H9 (cell line): Measurements from ENCODE around the gene INTS6. TPM values are rescaled to one million over a fixed set of nuclear protein-coding genes. Genes with fewer than 3 reads are reported as not detected.

Experiments used
- DNase-seq: peaks from one replicate; pipeline ENCODE4 v3.0.0-alpha.2; 2017
- H2AFZ ChIP-seq: one replicate; pipeline ENCODE4 v1.6.1; 2013; ENCODE audit warnings: mild to moderate bottlenecking, low read length, control low read depth, moderate library complexity
- H2AK5ac ChIP-seq: 2 replicates; pipeline ENCODE4 v1.6.1; 2013; ENCODE audit warnings: low read length, control low read depth, mixed read lengths; ENCODE audit not compliant: insufficient read length
- H2BK120ac ChIP-seq: one replicate; pipeline ENCODE4 v1.6.1; 2013; ENCODE audit warnings: low read depth, mild to moderate bottlenecking, low read length, control low read depth, inconsistent platforms; ENCODE audit not compliant: poor library complexity, severe bottlenecking
- H2BK12ac ChIP-seq: 2 replicates; pipeline ENCODE4 v1.6.1; 2013; ENCODE audit warnings: low read length, control low read depth, mixed read lengths, low read depth; ENCODE audit not compliant: insufficient read length
- H2BK15ac ChIP-seq: 2 replicates; pipeline ENCODE4 v1.6.1; 2013; ENCODE audit warnings: low read depth, low read length, control low read depth
- H2BK20ac ChIP-seq: one replicate; pipeline ENCODE4 v1.6.1; 2013; ENCODE audit warnings: low read depth, mild to moderate bottlenecking, low read length, control low read depth, inconsistent platforms; ENCODE audit not compliant: poor library complexity, severe bottlenecking
- H2BK5ac ChIP-seq: 2 replicates; pipeline ENCODE4 v1.6.1; 2013; ENCODE audit warnings: low read length, control low read depth, mixed read lengths; ENCODE audit not compliant: insufficient read length
- H3K14ac ChIP-seq: 2 replicates; pipeline ENCODE4 v1.6.1; 2013; ENCODE audit warnings: low read length, control low read depth; ENCODE audit not compliant: insufficient read depth
- H3K18ac ChIP-seq: 2 replicates; pipeline ENCODE4 v1.6.1; 2013; ENCODE audit warnings: low read depth, mild to moderate bottlenecking, mixed read lengths, low read length, control low read depth; ENCODE audit not compliant: insufficient read length
- H3K23ac ChIP-seq: 2 replicates; pipeline ENCODE4 v1.6.1; 2013; ENCODE audit warnings: low read length, control low read depth, mixed read lengths, low read depth; ENCODE audit not compliant: insufficient read length
- H3K23me2 ChIP-seq: 2 replicates; pipeline ENCODE4 v1.6.1; 2013; ENCODE audit warnings: low read depth, mild to moderate bottlenecking, mixed read lengths, low read length, control low read depth; ENCODE audit not compliant: insufficient read length, poor library complexity, severe bottlenecking
- H3K27ac ChIP-seq: 2 replicates; pipeline ENCODE4 v1.5.1; 2013; ENCODE audit warnings: low read length, control low read depth, mixed read lengths, low read depth; ENCODE audit not compliant: insufficient read length
- H3K27me3 ChIP-seq: 2 replicates; pipeline ENCODE4 v1.6.1; 2013; ENCODE audit warnings: low read length, control low read depth, inconsistent platforms; ENCODE audit not compliant: insufficient read depth
- H3K4ac ChIP-seq: 2 replicates; pipeline ENCODE4 v1.6.1; 2013; ENCODE audit warnings: low read depth, mild to moderate bottlenecking, control low read depth, inconsistent platforms, low read length, moderate library complexity
- H3K4me1 ChIP-seq: 2 replicates; pipeline ENCODE4 v1.6.1; 2013; ENCODE audit warnings: low read length, control low read depth, inconsistent platforms; ENCODE audit not compliant: insufficient read depth
- H3K4me2 ChIP-seq: 2 replicates; pipeline ENCODE4 v1.6.1; 2013; ENCODE audit warnings: low read length, control low read depth, mixed read lengths; ENCODE audit not compliant: insufficient read length, insufficient read depth
- H3K56ac ChIP-seq: 2 replicates; pipeline ENCODE4 v1.6.1; 2013; ENCODE audit warnings: low read depth, mild to moderate bottlenecking, mixed read lengths, low read length, control low read depth; ENCODE audit not compliant: insufficient read length
- H3K79me1 ChIP-seq: 2 replicates; pipeline ENCODE4 v1.6.1; 2013; ENCODE audit warnings: low read depth, mild to moderate bottlenecking, moderate library complexity, low read length, control low read depth, inconsistent platforms; ENCODE audit not compliant: insufficient read depth, poor library complexity, severe bottlenecking
- H3K79me2 ChIP-seq: 2 replicates; pipeline ENCODE4 v1.6.1; 2013; ENCODE audit warnings: low read length, control low read depth, inconsistent platforms; ENCODE audit not compliant: insufficient read depth
- H3K9ac ChIP-seq: 2 replicates; pipeline ENCODE4 v1.6.1; 2013; ENCODE audit warnings: low read length, control low read depth, mixed read lengths; ENCODE audit not compliant: insufficient read length; ENCODE audit errors: extremely low read depth
- H3K9me3 ChIP-seq: one replicate; pipeline ENCODE4 v1.6.1; 2013; ENCODE audit warnings: low read depth, low read length, inconsistent platforms; ENCODE audit not compliant: control insufficient read depth
- H3T11ph ChIP-seq: one replicate; pipeline ENCODE4 v1.6.1; 2013; ENCODE audit warnings: mild to moderate bottlenecking, low read length, control low read depth, inconsistent platforms
- H4K20me1 ChIP-seq: one replicate; pipeline ENCODE4 v1.6.1; 2013; ENCODE audit not compliant: control insufficient read depth, insufficient read length, insufficient read depth
- H4K5ac ChIP-seq: 2 replicates; pipeline ENCODE4 v1.6.1; 2013; ENCODE audit warnings: low read depth, mild to moderate bottlenecking, mixed read lengths, low read length, control low read depth; ENCODE audit not compliant: insufficient read length
- H4K8ac ChIP-seq: replicated peaks from 2 replicates; pipeline ENCODE4 v1.6.1; 2013; ENCODE audit warnings: low read length, control low read depth, mixed read lengths, low read depth; ENCODE audit not compliant: insufficient read length
- H4K91ac ChIP-seq: 2 replicates; pipeline ENCODE4 v1.6.1; 2013; ENCODE audit warnings: low read depth, mild to moderate bottlenecking, moderate library complexity, mixed read lengths, low read length, control low read depth; ENCODE audit not compliant: insufficient read length
- H3K27ac Mint-ChIP-seq, 3 experiments: 2 replicates in 2 of 3; 3 replicates in 1 of 3; pipeline ENCODE4 v1.8.0; 2020 to 2021; ENCODE audit warnings: mixed read lengths in 3 of 3, mild to moderate bottlenecking in 1 of 3, moderate library complexity in 1 of 3
- H3K27me3 Mint-ChIP-seq: 2 replicates; pipeline ENCODE4 v1.8.0; 2021; ENCODE audit warnings: low read depth, mild to moderate bottlenecking, moderate library complexity, mixed read lengths
- H3K36me3 Mint-ChIP-seq, 3 experiments: 2 replicates in 2 of 3; 3 replicates in 1 of 3; pipeline ENCODE4 v1.8.0; 2020 to 2021; ENCODE audit warnings: low read depth in 3 of 3, mixed read lengths in 3 of 3; ENCODE audit not compliant: insufficient read depth in 1 of 3
- H3K4me1 Mint-ChIP-seq, 2 experiments: 2 replicates each; pipeline ENCODE4 v1.8.0; 2020; ENCODE audit warnings: mixed read lengths in 2 of 2
- H3K4me3 Mint-ChIP-seq, 2 experiments: 2 replicates in 1 of 2; 3 replicates in 1 of 2; pipeline ENCODE4 v1.8.0; 2020 to 2021; ENCODE audit warnings: mild to moderate bottlenecking in 2 of 2, mixed read lengths in 2 of 2, moderate library complexity in 1 of 2
- H3K9me3 Mint-ChIP-seq, 2 experiments: 2 replicates in 1 of 2; 3 replicates in 1 of 2; pipeline ENCODE4 v1.8.0; 2020; ENCODE audit warnings: mild to moderate bottlenecking in 2 of 2, mixed read lengths in 2 of 2, moderate library complexity in 1 of 2
- WGBS: extraction: QIAGEN DNeasy Blood & Tissue Kit; methylation state at CpG from one replicate; pipeline ENCODE4 v1.1.7; 2013; ENCODE audit warnings: missing lambda C conversion rate, low lambda C conversion rate, mixed read lengths; ENCODE audit not compliant: insufficient read length; ENCODE audit errors: extremely low coverage; 5-methylcytosine and 5-hydroxymethylcytosine counted together
- total RNA-seq: library from RNA; stranded (reverse); gene quantifications from 2 replicates; pipeline ENCODE4 v1.2.1, GENCODE V29; 2021
- TF ChIP-seq, protein P1 (sequence below): fragments of 200-600 bp; sonication (generic); conservative IDR thresholded peaks from 3 replicates; pipeline ENCODE4 v1.8.0; 2021; ENCODE audit warnings: antibody characterized with exemption, mild to moderate bottlenecking

The INTS6 gene
- total RNA-seq, 1 experiment from 2014 or later = 61.2 TPM

DNA sequence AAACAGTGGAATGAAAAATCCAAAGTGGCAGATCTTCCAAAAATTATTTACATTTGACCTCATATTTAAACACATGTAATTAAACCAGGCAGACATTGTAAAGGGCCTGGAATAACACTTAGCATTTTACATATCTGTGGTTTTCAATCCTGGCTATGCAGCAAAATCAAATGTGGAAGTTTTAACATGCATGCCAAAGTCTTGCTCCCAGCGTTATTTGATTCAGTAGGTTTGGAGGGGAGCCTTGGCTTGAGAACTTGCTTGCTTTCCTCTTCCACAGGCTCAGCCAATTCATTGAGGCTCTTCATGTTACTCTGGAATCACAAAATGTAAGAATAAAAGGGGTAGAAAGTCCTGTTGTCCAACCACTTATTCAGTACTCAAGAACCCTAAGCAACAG, 42.5 kb upstream of the INTS6 start:
- Histone ChIP-seq H3K79me1 (no peaks in the 10 kb centered on the region), H3K4me1 (no peaks in the 10 kb centered on the region), H3K27me3 (no peaks in the 10 kb centered on the region; the same call in 1 of the 2 replicates), H2BK15ac (no peak overlapping the region), H3K4ac (no peak overlapping the region), H3K23me2 (no peaks in the 10 kb centered on the region), H3K9ac (no peak overlapping the region), H2BK20ac (no peak overlapping the region), H4K20me1 (no peaks in the 10 kb centered on the region), H2BK5ac (no peak overlapping the region), H2AK5ac (no peak overlapping the region), H3T11ph (no peak overlapping the region), H3K4me2 (no peak overlapping the region), H3K14ac (no peak overlapping the region), H3K56ac (no peak overlapping the region), H4K5ac (no peak overlapping the region), H2BK12ac (no peak overlapping the region), H3K27ac (no peak overlapping the region), H4K91ac (no peak overlapping the region), H4K8ac (no peak overlapping the region), H3K23ac (no peak overlapping the region), H3K9me3 (no peaks in the 10 kb centered on the region), H3K79me2 (no peaks in the 10 kb centered on the region), H2BK120ac (no peak overlapping the region), H3K18ac (no peak overlapping the region), H2AFZ (no peak overlapping the region)
- Mint-ChIP-seq H3K27me3 (no peaks in the 10 kb centered on the region; the same call in none of the 2 replicates), H3K4me1 (no peaks in the 10 kb centered on the region), H3K9me3 (no peaks in the 10 kb centered on the region), H3K4me3 (no peak overlapping the region), H3K27ac (no peak overlapping the region), H3K36me3 (no peaks in the 10 kb centered on the region)
- WGBS = no CpG with 5 or more reads among the region's 1 CpG
- TF ChIP-seq, protein P1, sequence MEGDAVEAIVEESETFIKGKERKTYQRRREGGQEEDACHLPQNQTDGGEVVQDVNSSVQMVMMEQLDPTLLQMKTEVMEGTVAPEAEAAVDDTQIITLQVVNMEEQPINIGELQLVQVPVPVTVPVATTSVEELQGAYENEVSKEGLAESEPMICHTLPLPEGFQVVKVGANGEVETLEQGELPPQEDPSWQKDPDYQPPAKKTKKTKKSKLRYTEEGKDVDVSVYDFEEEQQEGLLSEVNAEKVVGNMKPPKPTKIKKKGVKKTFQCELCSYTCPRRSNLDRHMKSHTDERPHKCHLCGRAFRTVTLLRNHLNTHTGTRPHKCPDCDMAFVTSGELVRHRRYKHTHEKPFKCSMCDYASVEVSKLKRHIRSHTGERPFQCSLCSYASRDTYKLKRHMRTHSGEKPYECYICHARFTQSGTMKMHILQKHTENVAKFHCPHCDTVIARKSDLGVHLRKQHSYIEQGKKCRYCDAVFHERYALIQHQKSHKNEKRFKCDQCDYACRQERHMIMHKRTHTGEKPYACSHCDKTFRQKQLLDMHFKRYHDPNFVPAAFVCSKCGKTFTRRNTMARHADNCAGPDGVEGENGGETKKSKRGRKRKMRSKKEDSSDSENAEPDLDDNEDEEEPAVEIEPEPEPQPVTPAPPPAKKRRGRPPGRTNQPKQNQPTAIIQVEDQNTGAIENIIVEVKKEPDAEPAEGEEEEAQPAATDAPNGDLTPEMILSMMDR = no peak
- no peak for DNase-seq
